PC-3 (cell line): ENCODE results near the gene SLC46A2.

ENCODE experiments used
- EZH2 ChIP-seq: fragments of 300-600 bp; sonication (generic); IDR thresholded peaks from one replicate; pipeline ENCODE4 v1.6.1; 2017; ENCODE audit warnings: antibody characterized with exemption, mild to moderate bottlenecking, low read length; ENCODE audit not compliant: unreplicated experiment
- EZH2phosphoT487 ChIP-seq: fragments of 300-600 bp; sonication (generic); IDR thresholded peaks from 2 replicates; pipeline ENCODE4 v1.6.1; 2018; ENCODE audit warnings: mild to moderate bottlenecking, antibody characterized with exemption, low read length, borderline replicate concordance
- TF ChIP-seq, protein P1 (sequence below): fragments of 300-600 bp; sonication (generic); conservative IDR thresholded peaks from 2 replicates; pipeline ENCODE4 v1.5.1; 2017; ENCODE audit warnings: antibody characterized with exemption, low read depth, mild to moderate bottlenecking, low read length

DNA sequence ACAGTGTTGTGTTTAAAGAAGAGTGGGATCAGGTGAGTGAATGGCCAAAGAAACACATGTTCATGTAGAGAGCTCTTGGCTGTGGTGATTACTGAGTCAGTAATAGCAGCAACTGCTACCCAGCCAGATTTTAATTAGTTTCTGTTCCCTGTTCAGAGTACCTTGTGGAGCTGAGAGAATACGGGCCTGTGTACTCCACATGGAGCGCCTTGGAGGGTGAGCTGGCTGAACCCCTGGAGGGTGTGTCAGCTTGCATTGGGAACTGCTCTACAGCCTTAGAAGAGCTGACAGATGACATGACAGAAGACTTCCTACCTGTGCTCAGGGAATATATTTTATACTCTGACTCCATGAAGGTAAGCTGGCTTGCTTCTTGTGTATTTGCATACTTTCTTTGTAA lies 52.3 kb downstream of the SLC46A2 start:
- TF ChIP-seq, protein P1, sequence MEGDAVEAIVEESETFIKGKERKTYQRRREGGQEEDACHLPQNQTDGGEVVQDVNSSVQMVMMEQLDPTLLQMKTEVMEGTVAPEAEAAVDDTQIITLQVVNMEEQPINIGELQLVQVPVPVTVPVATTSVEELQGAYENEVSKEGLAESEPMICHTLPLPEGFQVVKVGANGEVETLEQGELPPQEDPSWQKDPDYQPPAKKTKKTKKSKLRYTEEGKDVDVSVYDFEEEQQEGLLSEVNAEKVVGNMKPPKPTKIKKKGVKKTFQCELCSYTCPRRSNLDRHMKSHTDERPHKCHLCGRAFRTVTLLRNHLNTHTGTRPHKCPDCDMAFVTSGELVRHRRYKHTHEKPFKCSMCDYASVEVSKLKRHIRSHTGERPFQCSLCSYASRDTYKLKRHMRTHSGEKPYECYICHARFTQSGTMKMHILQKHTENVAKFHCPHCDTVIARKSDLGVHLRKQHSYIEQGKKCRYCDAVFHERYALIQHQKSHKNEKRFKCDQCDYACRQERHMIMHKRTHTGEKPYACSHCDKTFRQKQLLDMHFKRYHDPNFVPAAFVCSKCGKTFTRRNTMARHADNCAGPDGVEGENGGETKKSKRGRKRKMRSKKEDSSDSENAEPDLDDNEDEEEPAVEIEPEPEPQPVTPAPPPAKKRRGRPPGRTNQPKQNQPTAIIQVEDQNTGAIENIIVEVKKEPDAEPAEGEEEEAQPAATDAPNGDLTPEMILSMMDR, result no peak
- no peak for TF ChIP-seq EZH2
- no peak for TF ChIP-seq EZH2phosphoT487
